GF-D8 (cell line): ENCODE results near the gene CZIB.
"Not testable (repeated sequence)": the region's sequence is repeated elsewhere in the genome, so short reads cannot be mapped to it uniquely, and the experiment has no call there.

ENCODE experiments used
- DNase-seq: peaks from one replicate; lab custom pipeline; 2025; lab: John Stamatoyannopoulos, UW

Gene CZIB

GRCh38 chr1:53238197-53239155 is 18.0 kb upstream of the CZIB start, which contains the start of gene MAGOH:
TSS of gene MAGOH (minus strand) at chr1:53238518. CDS start at chr1:53238448, 70 bp downstream.
- DNase-seq = peak; percentile 93

- no peak for DNase-seq
These were observed 17.2 kb upstream of the CZIB start for GRCh38 chr1:53237638-53238037.

DNA sequence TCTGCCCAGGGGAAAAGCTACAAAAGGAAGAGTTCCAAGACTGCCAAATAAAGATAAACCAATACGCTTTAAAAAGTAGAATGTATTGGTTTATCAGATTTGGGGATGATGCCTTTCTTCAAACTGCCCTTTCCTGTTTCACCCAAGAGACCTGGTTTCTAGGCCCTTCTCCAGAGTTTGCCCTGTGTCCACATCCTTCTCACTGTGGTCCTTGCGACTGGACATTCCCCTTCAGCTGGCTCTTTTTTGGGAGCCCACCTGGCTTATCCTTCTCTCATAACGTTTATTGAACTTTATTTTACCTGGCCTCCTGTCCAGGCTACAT is 490 bp upstream of the CZIB start:
- DNase-seq = no peak

- DNase-seq = no peak
These were observed 723 bp downstream of the CZIB start for GRCh38 chr1:53219711-53220110.

GRCh38 chr1:53218201-53218600 is 2.2 kb downstream of the CZIB start:
- DNase-seq = no peak

- no peak for DNase-seq
These were observed 6.0 kb downstream of the CZIB start for GRCh38 chr1:53214376-53214940.

DNA sequence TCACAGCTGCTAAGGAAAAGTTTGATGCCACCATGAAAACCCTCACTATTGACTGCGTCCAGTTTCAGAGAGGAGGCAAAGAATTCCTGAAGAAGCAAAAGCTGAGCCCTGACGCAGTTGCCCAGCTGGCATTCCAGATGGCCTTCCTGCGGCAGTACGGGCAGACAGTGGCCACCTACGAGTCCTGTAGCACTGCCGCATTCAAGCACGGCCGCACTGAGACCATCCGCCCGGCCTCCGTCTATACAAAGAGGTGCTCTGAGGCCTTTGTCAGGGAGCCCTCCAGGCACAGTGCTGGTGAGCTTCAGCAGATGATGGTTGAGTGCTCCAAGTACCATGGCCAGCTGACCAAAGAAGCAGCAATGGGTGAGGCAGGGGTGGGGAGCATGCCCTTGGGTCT is 9.5 kb downstream of the CZIB start:
- no peak for DNase-seq

- no peak for DNase-seq
These were observed 10.1 kb downstream of the CZIB start for GRCh38 chr1:53210352-53210751.

DNA sequence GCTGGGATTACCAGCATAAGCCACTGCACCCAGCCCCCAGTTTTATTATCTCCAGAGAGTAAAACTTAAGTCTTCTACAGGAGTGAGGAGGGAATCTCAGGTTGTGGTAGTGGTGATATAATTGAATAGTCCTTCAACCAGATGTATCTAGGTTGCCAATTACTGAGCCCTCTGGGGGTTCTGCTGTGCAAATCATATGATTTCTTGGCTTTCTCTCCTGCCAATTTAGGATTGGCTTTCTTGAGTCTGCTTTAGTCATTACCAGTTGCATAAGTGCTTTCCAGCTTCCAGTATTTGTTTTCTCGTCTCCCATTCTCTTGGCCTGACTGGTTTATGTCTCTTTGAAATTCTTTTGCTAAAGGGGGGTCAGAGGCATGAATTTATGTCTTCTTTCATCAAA is 12.7 kb downstream of the CZIB start:
- no peak for DNase-seq

- DNase-seq = no peak
These were observed 13.6 kb downstream of the CZIB start for GRCh38 chr1:53206735-53207379.

- not testable (repeated sequence) for DNase-seq
These were observed 14.2 kb downstream of the CZIB start for GRCh38 chr1:53206083-53206685.

GRCh38 chr1:53205496-53205895 is 14.9 kb downstream of the CZIB start:
- not testable (repeated sequence) for DNase-seq

- DNase-seq = no peak
These were observed 17.0 kb downstream of the CZIB start for GRCh38 chr1:53203466-53203865.

GRCh38 chr1:53198241-53198651 is 22.2 kb downstream of the CZIB start:
- DNase-seq = no peak

DNA sequence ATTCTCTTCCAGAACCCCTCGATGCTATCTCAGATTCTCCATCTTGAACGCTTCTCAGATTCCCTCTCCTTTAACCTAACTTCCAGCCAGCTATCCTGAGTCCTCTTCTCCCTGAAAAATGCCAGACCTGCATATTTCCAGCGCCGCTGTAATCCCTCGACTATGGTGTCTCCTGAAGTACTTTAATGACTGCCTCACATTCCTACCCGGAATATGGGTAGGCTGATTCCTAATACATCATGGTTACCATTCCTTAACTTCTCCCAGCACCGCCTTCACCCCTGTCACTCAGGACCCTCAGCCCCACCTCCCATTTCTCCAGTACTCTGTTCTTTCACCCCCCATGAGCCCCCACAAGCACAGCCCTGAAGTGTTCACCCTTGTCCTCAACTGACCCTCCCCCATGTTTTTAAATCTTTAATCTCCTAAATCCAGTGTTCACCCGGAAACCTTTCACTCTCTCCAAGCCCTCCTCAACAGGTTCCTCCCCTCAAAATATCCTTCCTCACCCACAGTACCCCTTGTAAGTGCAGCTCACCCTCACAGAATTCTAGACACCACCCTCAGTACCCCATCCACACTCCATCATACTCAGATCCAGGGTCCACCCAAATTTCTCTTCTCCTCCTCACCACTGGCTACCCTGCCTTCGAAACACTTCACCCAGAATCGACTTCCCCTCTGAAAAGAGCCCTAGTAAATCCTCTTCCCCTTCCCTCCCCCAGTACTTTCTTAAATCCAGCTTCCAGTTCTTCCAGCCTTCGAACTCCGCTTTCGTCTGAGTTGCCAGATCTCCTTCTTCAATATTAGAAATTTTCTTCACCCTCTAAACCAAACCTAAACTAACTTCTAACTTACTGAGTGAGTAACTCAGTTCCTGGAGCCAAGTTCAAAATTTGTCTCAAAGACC is 22.9 kb downstream of the CZIB start:
- no peak for DNase-seq

GRCh38 chr1:53196485-53197290 is 23.7 kb downstream of the CZIB start, which contains the start of gene CPT2:
TSS of gene CPT2 (plus strand) at chr1:53196824. CDS start at chr1:53196944, 120 bp downstream.
- DNase-seq = peak; percentile 86

DNA sequence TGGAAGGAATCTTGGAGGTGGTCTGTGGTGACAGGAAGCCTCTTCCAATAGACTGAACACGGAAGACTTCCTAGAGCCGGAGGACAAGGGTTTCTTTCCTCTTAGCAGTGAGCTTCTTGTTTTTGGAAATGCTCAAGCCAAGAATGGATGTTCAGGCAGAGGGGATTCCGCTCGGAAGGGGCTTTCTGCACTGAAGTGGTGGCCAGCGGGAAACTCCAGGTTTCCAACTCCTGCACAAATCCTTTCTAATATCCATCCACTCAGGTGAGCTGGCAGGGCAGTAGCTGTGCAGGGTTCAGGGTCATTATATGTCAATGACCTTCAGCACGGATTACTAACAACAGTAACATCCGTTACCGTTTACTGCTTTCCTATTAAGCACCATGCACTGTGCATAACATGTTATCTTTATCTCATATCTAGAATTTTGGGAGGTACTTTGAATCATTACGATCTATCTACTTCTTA is 24.4 kb downstream of the CZIB start:
- DNase-seq = no peak

- no peak for DNase-seq
These were observed 25.0 kb downstream of the CZIB start for GRCh38 chr1:53195246-53196016.

DNA sequence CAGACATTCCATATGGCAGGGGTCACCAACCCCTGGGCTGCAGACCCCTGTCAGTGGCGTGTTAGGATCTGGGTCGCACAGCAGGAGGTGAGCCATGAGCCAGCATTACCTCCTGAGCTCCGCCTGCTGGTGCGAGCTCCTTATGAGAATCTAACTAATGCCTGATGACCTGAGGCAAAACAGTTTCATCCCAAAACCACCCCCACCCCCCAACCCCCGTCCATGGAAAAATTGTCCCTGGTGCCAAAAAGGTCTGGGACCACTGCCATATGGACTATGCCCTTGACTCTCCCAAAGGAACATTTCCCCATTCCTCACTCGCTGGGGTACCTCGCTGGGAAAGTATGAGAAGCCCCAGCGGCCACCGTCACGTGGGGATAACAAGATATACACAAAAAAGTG is 30.2 kb downstream of the CZIB start:
- DNase-seq = no peak

GRCh38 chr1:53189061-53189460 is 31.4 kb downstream of the CZIB start:
- no peak for DNase-seq
